NB4 (cell line): ENCODE measurements around the gene SLC16A3.
A peak's percentile ranks its signal among the peaks of the same experiment; 100 is the strongest.

Source experiments
- DNase-seq: peaks from one replicate; pipeline ENCODE4 v3.0.0; 2010; ENCODE audit warnings: low read depth
- H3K4me3 ChIP-seq: one replicate; pipeline ENCODE4 v1.5.1; 2011; ENCODE audit warnings: mild to moderate bottlenecking, low read depth, low read length, moderate library complexity
- MYC ChIP-seq: IDR thresholded peaks from 2 replicates; pipeline ENCODE4 v1.6.1; 2011; ENCODE audit warnings: low read depth, low read length
- POLR2A ChIP-seq: IDR thresholded peaks from 2 replicates; pipeline ENCODE4 v1.6.1; 2011; ENCODE audit warnings: mild to moderate bottlenecking; ENCODE audit not compliant: insufficient read length; ENCODE audit errors: extremely low read depth
- TF ChIP-seq, protein P1 (sequence below): IDR thresholded peaks from one replicate; pipeline ENCODE4 v1.5.1; 2012; ENCODE audit warnings: low read depth, low read length
- TF ChIP-seq, protein P2 (sequence below): IDR thresholded peaks from 2 replicates; pipeline ENCODE4 v1.6.1; 2011; ENCODE audit warnings: low read depth, low read length

The SLC16A3 gene

DNA sequence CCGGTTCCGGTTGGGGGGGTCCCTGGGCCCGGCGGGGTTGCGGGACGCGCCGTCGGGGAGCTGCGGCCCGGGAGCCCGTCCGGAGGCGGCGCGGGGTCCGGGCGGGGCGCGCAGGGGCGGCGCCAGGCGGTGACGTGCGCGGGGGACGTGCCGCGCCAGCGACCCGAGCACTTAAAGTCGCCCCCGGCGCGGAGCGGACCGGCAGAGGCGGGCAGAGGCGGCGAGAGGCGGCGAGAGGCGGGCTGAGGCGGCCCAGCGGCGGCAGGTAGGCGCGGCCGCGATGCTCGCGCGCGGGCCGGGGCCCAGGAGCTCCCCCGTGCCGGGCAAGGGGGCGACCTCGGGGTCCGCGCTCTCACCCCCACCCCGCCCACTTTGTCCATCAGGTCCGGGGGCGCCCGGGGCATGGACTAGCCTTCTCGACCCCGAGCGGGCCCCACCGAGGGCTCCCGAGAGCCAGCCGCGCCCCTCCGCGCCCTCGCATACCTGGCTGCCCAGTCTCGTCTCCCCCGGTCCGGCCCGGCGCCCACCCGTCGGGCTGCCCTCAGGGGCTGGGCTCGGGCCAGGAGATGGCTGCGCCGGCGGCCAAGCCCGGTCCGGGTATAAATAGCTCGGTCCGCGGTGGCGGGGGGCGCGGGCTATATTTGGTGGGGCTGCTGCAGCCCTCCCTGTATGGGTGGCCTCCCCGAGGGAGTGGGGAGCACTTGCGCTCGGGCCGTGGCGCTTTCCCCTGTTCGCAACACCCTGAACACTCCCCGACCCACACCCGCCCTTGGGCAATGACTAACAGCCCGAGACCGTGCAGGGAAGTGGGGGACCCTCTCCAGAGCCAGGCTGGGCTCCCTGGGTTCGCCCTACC is at the start of gene SLC16A3:
TSS of gene SLC16A3 (plus strand) at position 201 of the 856 bp plus-strand sequence. CDS start 6,967 bp downstream, outside the sequence.
- H3K4me3 ChIP-seq: peak within 1 kb of the TSS; percentile 88
- DNase-seq: peak; percentile 85
- TF ChIP-seq MYC: no peak
- TF ChIP-seq POLR2A: peak; percentile 94

DNA sequence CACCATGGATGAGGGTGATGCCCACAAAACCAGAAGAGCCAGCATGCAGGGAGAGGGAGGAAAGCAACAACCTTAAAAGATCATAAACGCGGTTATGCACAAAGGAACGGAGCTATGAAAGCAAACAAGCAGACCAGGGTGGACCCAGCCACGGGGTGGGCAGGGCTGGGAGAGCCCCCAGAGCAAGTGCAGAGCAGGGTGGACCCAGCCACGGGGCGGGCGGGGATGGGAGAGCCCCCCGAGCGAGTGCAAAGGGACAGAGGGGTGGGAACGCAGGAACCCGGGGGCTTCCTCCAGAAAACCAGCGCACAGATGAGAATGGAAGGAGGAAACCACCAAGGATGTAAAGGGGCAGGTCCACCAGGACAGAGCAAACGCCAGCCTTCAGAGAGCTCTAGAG is 49.4 kb upstream of the SLC16A3 start:
- no peak for DNase-seq
- H3K4me3 ChIP-seq: no peak overlapping the region
- no peak for TF ChIP-seq POLR2A
- TF ChIP-seq, protein P1, sequence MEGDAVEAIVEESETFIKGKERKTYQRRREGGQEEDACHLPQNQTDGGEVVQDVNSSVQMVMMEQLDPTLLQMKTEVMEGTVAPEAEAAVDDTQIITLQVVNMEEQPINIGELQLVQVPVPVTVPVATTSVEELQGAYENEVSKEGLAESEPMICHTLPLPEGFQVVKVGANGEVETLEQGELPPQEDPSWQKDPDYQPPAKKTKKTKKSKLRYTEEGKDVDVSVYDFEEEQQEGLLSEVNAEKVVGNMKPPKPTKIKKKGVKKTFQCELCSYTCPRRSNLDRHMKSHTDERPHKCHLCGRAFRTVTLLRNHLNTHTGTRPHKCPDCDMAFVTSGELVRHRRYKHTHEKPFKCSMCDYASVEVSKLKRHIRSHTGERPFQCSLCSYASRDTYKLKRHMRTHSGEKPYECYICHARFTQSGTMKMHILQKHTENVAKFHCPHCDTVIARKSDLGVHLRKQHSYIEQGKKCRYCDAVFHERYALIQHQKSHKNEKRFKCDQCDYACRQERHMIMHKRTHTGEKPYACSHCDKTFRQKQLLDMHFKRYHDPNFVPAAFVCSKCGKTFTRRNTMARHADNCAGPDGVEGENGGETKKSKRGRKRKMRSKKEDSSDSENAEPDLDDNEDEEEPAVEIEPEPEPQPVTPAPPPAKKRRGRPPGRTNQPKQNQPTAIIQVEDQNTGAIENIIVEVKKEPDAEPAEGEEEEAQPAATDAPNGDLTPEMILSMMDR: no peak
- TF ChIP-seq MYC: no peak
- TF ChIP-seq, protein P2, sequence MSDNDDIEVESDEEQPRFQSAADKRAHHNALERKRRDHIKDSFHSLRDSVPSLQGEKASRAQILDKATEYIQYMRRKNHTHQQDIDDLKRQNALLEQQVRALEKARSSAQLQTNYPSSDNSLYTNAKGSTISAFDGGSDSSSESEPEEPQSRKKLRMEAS: no peak

DNA sequence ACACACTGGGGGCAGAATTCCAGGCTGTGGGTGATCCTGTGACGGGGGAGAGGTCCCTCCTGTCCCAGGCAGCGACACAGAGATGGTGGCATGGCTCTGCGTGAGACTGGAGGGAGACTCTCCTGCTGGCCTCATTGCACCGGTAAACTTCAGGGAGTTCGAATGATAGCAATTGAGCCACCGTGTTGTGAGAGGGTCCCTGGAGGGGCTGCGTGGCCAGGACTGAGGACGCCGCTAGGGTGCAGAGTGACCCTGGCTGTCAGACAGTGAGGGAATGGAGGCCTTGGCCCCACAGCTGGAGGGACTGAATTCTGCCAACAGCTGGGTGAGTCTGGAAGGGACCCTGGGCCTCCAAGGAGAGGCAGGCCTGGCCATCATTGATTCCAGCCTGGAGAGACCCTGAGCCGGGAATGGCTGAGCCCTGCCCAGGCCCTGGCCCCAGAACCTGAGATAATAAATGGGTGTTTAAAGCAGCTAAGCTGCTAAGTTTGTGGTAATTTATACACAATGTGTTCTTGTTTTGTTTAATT is 48.8 kb upstream of the SLC16A3 start:
- no peak overlapping the region for H3K4me3 ChIP-seq
- TF ChIP-seq POLR2A: no peak
- TF ChIP-seq, protein P1: no peak
- no peak for DNase-seq

DNA sequence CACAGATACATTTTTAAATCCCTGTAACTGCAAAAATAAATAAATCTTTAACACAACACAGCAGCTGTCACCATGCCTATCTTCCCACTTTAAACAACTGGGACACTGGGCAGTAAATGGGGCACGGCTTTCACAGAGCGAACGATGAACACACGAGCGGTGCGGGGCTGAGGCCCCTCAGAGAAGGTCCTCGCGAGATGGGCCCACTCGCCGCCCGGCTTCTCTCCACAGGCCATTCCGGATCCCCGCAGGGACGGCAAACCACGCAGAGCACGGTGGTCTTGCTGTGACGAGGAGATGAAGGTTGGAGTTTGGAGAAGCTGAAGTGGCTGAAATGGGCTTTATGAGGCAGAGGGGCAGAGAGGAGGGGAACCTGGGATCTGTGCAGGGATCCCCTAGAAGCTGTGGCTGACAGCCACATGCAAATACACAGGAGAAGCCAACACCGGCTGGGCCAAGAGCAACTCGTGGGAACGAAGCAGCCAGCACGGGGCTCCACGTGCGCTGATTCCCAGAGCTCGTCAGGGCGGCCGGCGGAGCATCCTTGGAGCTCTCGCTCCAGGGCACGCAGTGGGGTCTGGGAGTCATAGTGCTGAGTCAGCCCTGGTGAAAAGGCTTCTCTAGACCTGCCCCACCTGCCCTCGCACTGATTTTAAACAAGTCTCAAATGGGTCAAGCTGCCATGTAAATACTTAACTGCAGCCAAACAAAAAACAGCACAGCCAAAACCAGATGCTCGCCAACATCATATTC is 47.9 kb upstream of the SLC16A3 start:
- TF ChIP-seq, protein P2: no peak
- TF ChIP-seq, protein P1: no peak
- TF ChIP-seq MYC: no peak
- no peak for TF ChIP-seq POLR2A
- no peak overlapping the region for H3K4me3 ChIP-seq

DNA sequence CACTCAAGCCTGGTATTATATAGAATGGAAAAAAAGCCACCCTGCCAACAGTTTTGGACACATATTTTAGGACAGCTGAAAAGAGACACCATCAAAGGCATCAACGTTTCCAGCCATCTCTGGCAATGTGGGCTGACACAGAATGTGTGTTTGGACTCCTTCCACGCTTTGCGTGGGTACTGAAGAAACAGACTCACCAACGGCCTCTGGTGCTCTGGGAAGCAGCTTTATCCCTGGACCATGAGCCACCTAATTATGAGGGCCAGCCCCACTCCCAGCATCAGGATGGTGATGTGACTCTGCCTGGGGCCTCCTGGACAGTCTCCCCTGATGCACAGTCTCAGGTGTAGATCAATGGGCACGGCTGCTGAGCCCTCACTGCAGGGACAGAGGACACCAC is 44.1 kb upstream of the SLC16A3 start:
- DNase-seq: no peak
- TF ChIP-seq POLR2A (no peak), MYC (no peak)
- TF ChIP-seq, protein P2: no peak
- TF ChIP-seq, protein P1: no peak
- no peak overlapping the region for H3K4me3 ChIP-seq

More for the DNA sequence above, 47.9 kb upstream of the SLC16A3 start:
- DNase-seq: no peak

DNA sequence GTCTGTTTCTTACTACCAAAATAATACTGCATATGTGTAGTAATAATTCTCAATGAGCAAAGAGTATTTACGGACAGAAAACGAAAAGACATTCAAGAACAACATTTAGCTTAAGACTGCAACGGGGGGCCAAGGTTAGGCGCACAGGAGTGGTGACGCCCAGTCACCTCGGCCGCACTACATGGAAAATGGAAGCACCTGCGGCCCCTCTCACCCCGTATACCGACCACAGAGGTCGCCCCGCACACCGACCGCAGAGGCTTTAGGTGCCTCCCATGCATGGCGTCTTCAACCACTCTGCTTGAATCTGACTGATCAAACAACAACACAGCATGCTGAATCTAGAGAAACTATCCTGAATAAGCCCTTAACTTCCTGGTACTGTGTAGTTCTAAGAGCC is 42.6 kb upstream of the SLC16A3 start:
- no peak overlapping the region for H3K4me3 ChIP-seq
- DNase-seq: no peak
- no peak for TF ChIP-seq POLR2A
- TF ChIP-seq MYC: no peak
- TF ChIP-seq, protein P2: no peak
- TF ChIP-seq, protein P1: no peak
